Heart right ventricle (tissue), 16 donors: ENCODE data around the gene OR8B12. TPM values are rescaled to one million over a fixed set of nuclear protein-coding genes. Genes with fewer than 3 reads are reported as not detected.

Source experiments
- ATAC-seq, 8 donors: fragments of 200-7000 bp; cut with Tn5 transposase; one replicate each; pipeline ENCODE4 v1.9.1; 2020; ENCODE audit warnings: mild to moderate bottlenecking in 8 of 8, moderate library complexity in 8 of 8, moderate number of reproducible peaks in 1 of 8
- DNase-seq, 2 donors: peaks; one replicate each; pipeline ENCODE4 v3.0.0-alpha.2; 2020
- H3K27ac ChIP-seq, 10 donors: fragments of 200-600 bp; sonication (generic) in 2 of 10; one replicate each; pipeline versions ENCODE4 v1.5.0 to v1.8.0; 2020 to 2022; ENCODE audit warnings: mild to moderate bottlenecking in 3 of 10
- H3K27me3 ChIP-seq, 7 donors: fragments of 200-600 bp; one replicate each; pipeline ENCODE4 v1.8.0; 2021 to 2022; ENCODE audit warnings: mild to moderate bottlenecking in 2 of 7
- H3K36me3 ChIP-seq, 9 donors: fragments of 200-600 bp; sonication (generic) in 1 of 9; one replicate each; pipeline versions ENCODE4 v1.5.0 to v1.8.0; 2020 to 2022; ENCODE audit warnings: mild to moderate bottlenecking in 2 of 9
- H3K4me1 ChIP-seq, 9 donors: fragments of 200-600 bp; sonication (generic) in 1 of 9; one replicate each; pipeline versions ENCODE4 v1.5.0 to v1.8.0; 2020 to 2022; ENCODE audit warnings: mild to moderate bottlenecking in 4 of 9
- H3K4me3 ChIP-seq, 10 donors: fragments of 200-600 bp; sonication (generic) in 2 of 10; one replicate each; pipeline versions ENCODE4 v1.5.0 to v1.8.0; 2020 to 2022; ENCODE audit warnings: mild to moderate bottlenecking in 7 of 10, moderate library complexity in 2 of 10
- H3K9me3 ChIP-seq, 11 donors: fragments of 200-600 bp in 10 of 11; sonication (generic) in 2 of 11; one replicate each; pipeline versions ENCODE4 v1.5.0 to v1.8.0; 2013 to 2022; ENCODE audit warnings: mild to moderate bottlenecking in 2 of 11, control low read depth in 1 of 11, moderate library complexity in 1 of 11
- CTCF ChIP-seq, 9 donors: fragments of 200-600 bp; sonication (generic) in 2 of 9; IDR thresholded peaks; one replicate each; pipeline versions ENCODE4 v1.5.0 to v1.8.0; 2021 to 2022; ENCODE audit warnings: antibody characterized with exemption in 9 of 9, mild to moderate bottlenecking in 5 of 9, moderate library complexity in 1 of 9
- WGBS, 2 donors: extraction: QIAGEN DNeasy Blood & Tissue Kit; methylation state at CpG; one replicate each; pipeline ENCODE4 v1.1.7; 2013; ENCODE audit warnings: inconsistent platforms in 1 of 2; 5-methylcytosine and 5-hydroxymethylcytosine counted together
- intact Hi-C, 10 donors: fragments of 100-400 bp; cut with DNase I; formaldehyde crosslinking; loops; one replicate each; pipeline versions ENCODE4 v1.11.1 to v1.14.2; 2022
- polyA plus RNA-seq, 2 donors: library from polyadenylated mRNA; stranded (reverse); fragments of 200-250 nt; gene quantifications; one replicate each; pipeline ENCODE4 v1.2.3, GENCODE V29; 2013
- total RNA-seq, 10 donors: library from RNA; stranded (reverse); fragmentation: NEBNext Ultra II Directional in 3 of 10; extraction: Animal tissue kit (Norgen Biotek cat#: 25700) in 3 of 10; gene quantifications; one replicate each; pipeline versions ENCODE4 v1.2.1 to v1.2.4, GENCODE V29; 2021 to 2023
- donor health status: Arrhythmogenic right ventricular cardiomyopathy.
- donor health status: ischemic (EF 13 %, LVEDD 7.1; RV severe dilation, severe dysfunction).
- donor health status: healthy with polysubstance abuse.
- donor health status: DM: no; HTN: yes; CAD: no.
- donor health status: DM: no; HTN: no; CAD: no.
- donor health status: ischemic (EF 25% LVEDD 6.9; RV normal size, moderate dysfunction).
- donor health status: ischemic (EF 25% LVEDD 5.7; RV mildly dilated, moderate dysfunction).
- donor health status: healthy.
- donor health status: DM: yes; HTN: yes; CAD: no.
- donor health status: Ischemic cardiomyopathy.
- donor health status: ischemic (EF 35%, LVEDD 5.7; RV mildly dilated, moderate dysfunction).
- donor health status: nonischemic (EF 11% LVEDD 7.7; RV severe dilation, severe dysfunction).
- donor health status: DM: yes; HTN: yes; CAD: no.
- donor health status: PGD.
- donor health status: ischemic (EF 29% LVEDD 5.4; RV normal size, mild dysfunction).
- donor health status: nonischemic (EF 23%, LVEDD 6.1; RV moderate dilation, normal function).

The OR8B12 gene
- total and polyA plus RNA-seq, 12 donors: not detected

- H3K27me3 ChIP-seq: no peaks in the 10 kb centered on the region
- intact Hi-C loops: no loop called here
- H3K9me3 ChIP-seq: peaks cover 0 to 4% (median 0%) of the 10 kb centered on the region in 11 donors
- no peak for TF ChIP-seq CTCF (IDR thresholded peaks at IDR 0.05)
- ATAC-seq (no peak), DNase-seq (no peak)
- H3K4me3 ChIP-seq: no peak overlapping the region
- no peaks in the 10 kb centered on the region for H3K36me3 ChIP-seq
- 57 to 59% methylated on average over 2 of the region's 2 CpGs for WGBS, 2 donors
- no peak overlapping the region for H3K27ac ChIP-seq
- no peaks in the 10 kb centered on the region for H3K4me1 ChIP-seq
Observed at GRCh38 chr11:124556828-124557227, 13.4 kb upstream of the OR8B12 start.

- H3K4me1 ChIP-seq: no peaks in the 10 kb centered on the region
- DNase-seq (no peak), ATAC-seq (no peak)
- H3K9me3 ChIP-seq: peaks cover 0 to 4% (median 0%) of the 10 kb centered on the region in 11 donors
- H3K27ac ChIP-seq: no peak overlapping the region
- no peak for TF ChIP-seq CTCF (IDR thresholded peaks at IDR 0.05)
- no peaks in the 10 kb centered on the region for H3K36me3 ChIP-seq
- no peaks in the 10 kb centered on the region for H3K27me3 ChIP-seq
- 86 to 88% methylated on average over 4 of the region's 4 CpGs for WGBS, 2 donors
- intact Hi-C loops: loop anchor here in 1 of 10 donors (2.0 kb wide), 1 partner anchor 21 kb away; no protein-coding TSS in a partner anchor
- H3K4me3 ChIP-seq: no peak overlapping the region
Observed at GRCh38 chr11:124551987-124552386, 8.5 kb upstream of the OR8B12 start.

GRCh38 chr11:124551189-124551588 is 7.7 kb upstream of the OR8B12 start:
- Histone ChIP-seq H3K4me1 (no peaks in the 10 kb centered on the region), H3K36me3 (no peaks in the 10 kb centered on the region), H3K4me3 (no peak overlapping the region), H3K27me3 (no peaks in the 10 kb centered on the region), H3K9me3 (peaks cover 0 to 4% (median 0%) of the 10 kb centered on the region in 11 donors), H3K27ac (no peak overlapping the region)
- ATAC-seq: no peak
- no peak for TF ChIP-seq CTCF (IDR thresholded peaks at IDR 0.05)
- WGBS, 2 donors: 83 to 86% methylated on average over 6 of the region's 6 CpGs
- no peak for DNase-seq
- intact Hi-C loops: loop anchor here in 1 of 10 donors (2.0 kb wide), 1 partner anchor 20 kb away; no protein-coding TSS in a partner anchor

GRCh38 chr11:124543145-124543544 is 309 bp downstream of the OR8B12 start:
- Histone ChIP-seq H3K27ac (no peak overlapping the region), H3K4me1 (no peaks in the 10 kb centered on the region), H3K36me3 (no peaks in the 10 kb centered on the region), H3K9me3 (no peaks in the 10 kb centered on the region), H3K4me3 (no peak overlapping the region), H3K27me3 (no peaks in the 10 kb centered on the region)
- intact Hi-C loops: no loop called here
- no peak for DNase-seq
- no peak for ATAC-seq
- no peak for TF ChIP-seq CTCF (IDR thresholded peaks at IDR 0.05)
- WGBS, 2 donors: 82 to 90% methylated on average over 6 of the region's 6 CpGs
